ENCODE results near the gene CCDC85B. TPM values are rescaled to one million over a fixed set of nuclear protein-coding genes. Genes with fewer than 3 reads are reported as not detected.

CCDC85B gene
- total and polyA plus RNA-seq, 2 of the 13 experiments (the other 11 are each of a cell fraction or from before 2014, with no cell fraction given), result 8.2 to 19.5 TPM

DNA sequence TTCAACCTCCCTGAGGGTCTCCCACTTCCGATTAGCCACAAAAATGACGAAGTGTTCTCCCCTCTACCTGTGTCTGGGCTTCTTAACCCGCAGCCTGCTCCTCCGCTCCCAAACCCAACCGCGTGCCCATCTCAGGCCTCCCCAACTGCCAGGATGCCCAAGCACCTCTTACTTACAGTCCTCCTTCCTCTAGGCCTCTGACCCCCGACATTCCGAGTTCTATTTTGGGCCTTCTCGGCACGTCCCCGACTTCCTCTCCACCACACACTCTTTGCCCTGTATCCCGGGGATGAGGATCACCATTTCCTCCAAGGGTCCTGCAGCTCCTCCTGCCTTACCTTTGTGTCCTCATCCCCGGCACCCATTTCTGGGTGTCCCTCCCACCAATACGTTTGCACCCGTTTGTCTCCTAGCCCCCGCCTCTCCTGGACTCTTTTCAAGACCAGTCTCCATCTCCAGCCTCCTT is 30.6 kb upstream of the CCDC85B start (continued):
- TF ChIP-seq, protein P1, sequence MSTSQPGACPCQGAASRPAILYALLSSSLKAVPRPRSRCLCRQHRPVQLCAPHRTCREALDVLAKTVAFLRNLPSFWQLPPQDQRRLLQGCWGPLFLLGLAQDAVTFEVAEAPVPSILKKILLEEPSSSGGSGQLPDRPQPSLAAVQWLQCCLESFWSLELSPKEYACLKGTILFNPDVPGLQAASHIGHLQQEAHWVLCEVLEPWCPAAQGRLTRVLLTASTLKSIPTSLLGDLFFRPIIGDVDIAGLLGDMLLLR (CRISPR knock-in tag; IDR thresholded peaks at IDR 0.05), result 0 out of 2 replicates have a peak, but pooled peaks have one; percentile 1
- TF ChIP-seq DMAP1 (CRISPR knock-in tag; IDR thresholded peaks at IDR 0.05) (no peak), NBN (conservative IDR thresholded peaks at IDR 0.05) (no peak), ZNF253 (CRISPR knock-in tag; IDR thresholded peaks at IDR 0.05; ENCODE audit: borderline replicate concordance) (no peak), MIER3 (CRISPR knock-in tag; IDR thresholded peaks at IDR 0.05; ENCODE audit: borderline replicate concordance) (no peak), TARDBP (CRISPR knock-in tag; IDR thresholded peaks at IDR 0.05) (peak; percentile 28; the same call in 1 of the 2 replicates)
- TF ChIP-seq, protein P2, sequence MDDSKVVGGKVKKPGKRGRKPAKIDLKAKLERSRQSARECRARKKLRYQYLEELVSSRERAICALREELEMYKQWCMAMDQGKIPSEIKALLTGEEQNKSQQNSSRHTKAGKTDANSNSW (CRISPR knock-in tag; IDR thresholded peaks at IDR 0.05; ENCODE audit: borderline replicate concordance), result 0 out of 2 replicates have a peak, but pooled peaks have one; percentile 4

DNA sequence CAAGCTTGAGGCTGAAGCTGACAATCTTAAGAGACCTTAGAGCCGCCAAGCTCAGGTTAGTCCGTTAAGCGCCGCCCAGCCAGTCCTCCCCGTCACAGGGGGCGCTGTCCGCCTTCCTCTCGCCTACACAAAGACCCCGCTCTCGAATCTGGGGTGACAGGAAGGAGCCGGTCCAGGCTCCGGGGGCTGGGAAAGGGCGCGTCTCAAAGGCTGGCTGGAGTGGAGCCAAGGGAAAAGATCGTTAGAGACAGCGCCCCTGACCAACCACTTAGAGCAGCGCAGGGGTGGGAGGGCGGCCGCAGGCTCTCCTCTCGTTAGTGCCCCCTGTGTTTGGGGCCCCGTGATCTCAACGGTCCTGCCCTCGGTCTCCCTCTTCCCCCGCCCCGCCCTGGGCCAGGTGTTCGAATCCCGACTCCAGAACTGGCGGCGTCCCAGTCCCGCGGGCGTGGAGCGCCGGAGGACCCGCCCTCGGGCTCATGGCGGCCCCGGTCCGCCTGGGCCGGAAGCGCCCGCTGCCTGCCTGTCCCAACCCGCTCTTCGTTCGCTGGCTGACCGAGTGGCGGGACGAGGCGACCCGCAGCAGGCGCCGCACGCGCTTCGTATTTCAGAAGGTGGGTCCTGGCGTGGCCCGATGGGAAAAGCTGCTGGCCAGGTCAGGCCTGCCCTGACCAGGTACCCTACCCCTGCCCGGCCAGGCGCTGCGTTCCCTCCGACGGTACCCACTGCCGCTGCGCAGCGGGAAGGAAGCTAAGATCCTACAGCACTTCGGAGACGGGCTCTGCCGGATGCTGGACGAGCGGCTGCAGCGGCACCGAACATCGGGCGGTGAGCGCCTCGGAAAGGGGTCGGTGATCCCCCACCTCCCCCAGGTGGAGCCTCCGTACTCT is 30.0 kb upstream of the CCDC85B start, which contains the start of gene MUS81:
Gene MUS81, plus strand, starts transcription at position 156 of the 887 bp plus-strand sequence. Its CDS starts 321 bp downstream, at position 477.
- no peak within 1 kb of the TSS for H2AFZ ChIP-seq (ENCODE audit: low read length)
- H3K79me2 ChIP-seq (ENCODE audit: insufficient read depth, low read length), result peaks cover 32% of the 10 kb centered on the region
- BruUV-seq (replicated peaks), result TSS peak; percentile 38
- FAIRE-seq (peak; percentile 71), ATAC-seq (peak; percentile 60), DNase-seq (ENCODE audit: low spot score) (peak; percentile 97)
- ChIA-PET POLR2A (interaction anchor here (0.7 to 5.4 kb wide), 26 partner anchors 10 to 438 kb away, joined by 3 to 81 read pairs (median 5); partner anchors contain the start of genes AP5B1, BANF1, CCDC85B and EFEMP2), CTCF (ENCODE audit: low intra/inter-chr PET ratio, low total read pairs) (interaction anchor here (0.9 to 1.9 kb wide), 4 partner anchors 24 to 149 kb away, joined by 3 to 7 read pairs (median 5); no protein-coding TSS in a partner anchor)
- in situ Hi-C loops (cut with HindIII; ENCODE audit: extremely low pct_ligation_motif_present, low pct_unique_long_range_greater_than_20kb) (no loop called here), intact Hi-C loops (cut with micrococcal nuclease; ENCODE audit: unreplicated experiment) (no loop called here)
- under 1% methylated on average over 10 of the region's 78 CpGs for WGBS (ENCODE audit: low lambda C conversion rate)
- peak within 1 kb of the TSS; percentile 100 for H3K4me2 ChIP-seq (ENCODE audit: low read depth, low read length)
- peaks cover 16 to 44% of the 10 kb centered on the region in 2 experiments for H3K36me3 ChIP-seq (replicated peaks in 1 of 2; ENCODE audit: control insufficient read depth in 1 of 2, insufficient read depth in 2 of 2, low read length in 2 of 2)
- H4K20me1 ChIP-seq (ENCODE audit: insufficient read depth, low read length), result peaks cover 21% of the 10 kb centered on the region
- no peaks in the 10 kb centered on the region for H3K9me3 ChIP-seq (ENCODE audit: low read length)
- peak within 1 kb of the TSS; percentile 80 to 99 (median 89) for H3K4me3 ChIP-seq (replicated peaks in 1 of 3; ENCODE audit: insufficient read depth in 1 of 3, low read depth in 2 of 3, low read length in 3 of 3)
- H3K27ac ChIP-seq (ENCODE audit: extremely low read length, insufficient read depth, low read length), result peak within 1 kb of the TSS; percentile 90
- H3K27me3 ChIP-seq (ENCODE audit: control insufficient read depth in 1 of 2, insufficient read depth in 2 of 2, low read length in 2 of 2), result no peaks in the 10 kb centered on the region; a peak in 1 of 5 replicates
- peak within 1 kb of the TSS; percentile 89 for H3K9ac ChIP-seq (ENCODE audit: insufficient read depth, low read depth, low read length)
- H3K4me1 ChIP-seq (ENCODE audit: insufficient read depth, low read length), result peaks cover 41% of the 10 kb centered on the region
- TF ChIP-seq ZNF557 (CRISPR knock-in tag; IDR thresholded peaks at IDR 0.05), result no peak
- peak; percentile 31; the same call in 1 of the 2 replicates for TF ChIP-seq KLF9 (CRISPR knock-in tag; IDR thresholded peaks at IDR 0.05; ENCODE audit: low read depth)
- TF ChIP-seq, protein P3, sequence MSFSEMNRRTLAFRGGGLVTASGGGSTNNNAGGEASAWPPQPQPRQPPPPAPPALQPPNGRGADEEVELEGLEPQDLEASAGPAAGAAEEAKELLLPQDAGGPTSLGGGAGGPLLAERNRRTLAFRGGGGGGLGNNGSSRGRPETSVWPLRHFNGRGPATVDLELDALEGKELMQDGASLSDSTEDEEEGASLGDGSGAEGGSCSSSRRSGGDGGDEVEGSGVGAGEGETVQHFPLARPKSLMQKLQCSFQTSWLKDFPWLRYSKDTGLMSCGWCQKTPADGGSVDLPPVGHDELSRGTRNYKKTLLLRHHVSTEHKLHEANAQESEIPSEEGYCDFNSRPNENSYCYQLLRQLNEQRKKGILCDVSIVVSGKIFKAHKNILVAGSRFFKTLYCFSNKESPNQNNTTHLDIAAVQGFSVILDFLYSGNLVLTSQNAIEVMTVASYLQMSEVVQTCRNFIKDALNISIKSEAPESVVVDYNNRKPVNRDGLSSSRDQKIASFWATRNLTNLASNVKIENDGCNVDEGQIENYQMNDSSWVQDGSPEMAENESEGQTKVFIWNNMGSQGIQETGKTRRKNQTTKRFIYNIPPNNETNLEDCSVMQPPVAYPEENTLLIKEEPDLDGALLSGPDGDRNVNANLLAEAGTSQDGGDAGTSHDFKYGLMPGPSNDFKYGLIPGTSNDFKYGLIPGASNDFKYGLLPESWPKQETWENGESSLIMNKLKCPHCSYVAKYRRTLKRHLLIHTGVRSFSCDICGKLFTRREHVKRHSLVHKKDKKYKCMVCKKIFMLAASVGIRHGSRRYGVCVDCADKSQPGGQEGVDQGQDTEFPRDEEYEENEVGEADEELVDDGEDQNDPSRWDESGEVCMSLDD (CRISPR knock-in tag; IDR thresholded peaks at IDR 0.05; ENCODE audit: borderline replicate concordance), result peak; percentile 71; the same call in 1 of the 2 replicates
- peak; percentile 11; the same call in 1 of the 2 replicates for TF ChIP-seq ZNF121 (CRISPR knock-in tag; IDR thresholded peaks at IDR 0.05)
- no peak for TF ChIP-seq CENPT (CRISPR knock-in tag; IDR thresholded peaks at IDR 0.05; ENCODE audit: low read depth)
- no peak for TF ChIP-seq KLF13 (CRISPR knock-in tag; IDR thresholded peaks at IDR 0.05)
- no peak; the same call in 1 of the 2 replicates for TF ChIP-seq ZNF547 (CRISPR knock-in tag; IDR thresholded peaks at IDR 0.05)
- peak; percentile 59 for TF ChIP-seq HNRNPK (IDR thresholded peaks at IDR 0.05; ENCODE audit: low read depth, low read length, poor library complexity, severe bottlenecking)
- TF ChIP-seq ZNF605 (CRISPR knock-in tag; IDR thresholded peaks at IDR 0.05), result peak; percentile 31; the same call in 1 of the 2 replicates
- TF ChIP-seq, protein P4, sequence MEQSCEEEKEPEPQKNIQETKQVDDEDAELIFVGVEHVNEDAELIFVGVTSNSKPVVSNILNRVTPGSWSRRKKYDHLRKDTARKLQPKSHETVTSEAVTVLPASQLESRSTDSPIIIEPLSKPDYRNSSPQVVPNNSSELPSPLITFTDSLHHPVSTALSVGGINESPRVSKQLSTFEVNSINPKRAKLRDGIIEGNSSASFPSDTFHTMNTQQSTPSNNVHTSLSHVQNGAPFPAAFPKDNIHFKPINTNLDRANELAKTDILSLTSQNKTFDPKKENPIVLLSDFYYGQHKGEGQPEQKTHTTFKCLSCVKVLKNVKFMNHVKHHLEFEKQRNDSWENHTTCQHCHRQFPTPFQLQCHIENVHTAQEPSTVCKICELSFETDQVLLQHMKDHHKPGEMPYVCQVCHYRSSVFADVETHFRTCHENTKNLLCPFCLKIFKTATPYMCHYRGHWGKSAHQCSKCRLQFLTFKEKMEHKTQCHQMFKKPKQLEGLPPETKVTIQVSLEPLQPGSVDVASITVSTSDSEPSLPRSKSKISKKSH (CRISPR knock-in tag; IDR thresholded peaks at IDR 0.05; ENCODE audit: borderline replicate concordance), result no peak; the same call in 1 of the 2 replicates

All from HepG2 (cell line).